Choroid plexus epithelial cell (primary cell): ENCODE data around the gene KRTAP9-3.
"Not testable (repeated sequence)": the region's sequence is repeated elsewhere in the genome, so short reads cannot be mapped to it uniquely, and the experiment has no call there.

Experiments
- DNase-seq: peaks from one replicate; pipeline ENCODE4 v3.0.0-alpha.2; 2010; ENCODE audit warnings: low read depth
- H3K4me3 ChIP-seq: 2 replicates; pipeline ENCODE4 v1.5.1; 2011; ENCODE audit warnings: low read depth, mild to moderate bottlenecking, control low read depth, low read length, moderate library complexity
- TF ChIP-seq, protein P1 (sequence below): conservative IDR thresholded peaks from 2 replicates; pipeline ENCODE4 v1.5.1; 2011; ENCODE audit warnings: low read depth, mild to moderate bottlenecking, control low read depth, inconsistent platforms, low read length, moderate library complexity

Gene KRTAP9-3

DNA sequence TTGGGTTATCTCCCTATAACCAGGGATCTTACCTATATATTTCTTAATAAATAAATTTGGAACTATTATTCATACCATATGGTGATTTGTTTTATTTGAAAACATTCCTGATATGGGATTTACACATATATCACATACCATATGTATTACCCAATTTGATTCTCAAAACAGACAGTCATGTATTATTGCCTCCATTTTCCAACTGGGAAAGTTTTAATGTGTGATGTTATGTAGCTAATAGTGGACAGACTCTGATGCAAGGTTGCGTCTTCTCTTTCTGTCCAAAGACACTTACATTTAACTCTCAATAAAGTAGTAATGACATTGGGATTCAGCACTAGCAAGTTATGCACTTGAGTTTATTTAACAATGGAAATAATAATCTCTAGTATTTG is 24.0 kb downstream of the KRTAP9-3 start:
- DNase-seq = no peak
- TF ChIP-seq, protein P1, sequence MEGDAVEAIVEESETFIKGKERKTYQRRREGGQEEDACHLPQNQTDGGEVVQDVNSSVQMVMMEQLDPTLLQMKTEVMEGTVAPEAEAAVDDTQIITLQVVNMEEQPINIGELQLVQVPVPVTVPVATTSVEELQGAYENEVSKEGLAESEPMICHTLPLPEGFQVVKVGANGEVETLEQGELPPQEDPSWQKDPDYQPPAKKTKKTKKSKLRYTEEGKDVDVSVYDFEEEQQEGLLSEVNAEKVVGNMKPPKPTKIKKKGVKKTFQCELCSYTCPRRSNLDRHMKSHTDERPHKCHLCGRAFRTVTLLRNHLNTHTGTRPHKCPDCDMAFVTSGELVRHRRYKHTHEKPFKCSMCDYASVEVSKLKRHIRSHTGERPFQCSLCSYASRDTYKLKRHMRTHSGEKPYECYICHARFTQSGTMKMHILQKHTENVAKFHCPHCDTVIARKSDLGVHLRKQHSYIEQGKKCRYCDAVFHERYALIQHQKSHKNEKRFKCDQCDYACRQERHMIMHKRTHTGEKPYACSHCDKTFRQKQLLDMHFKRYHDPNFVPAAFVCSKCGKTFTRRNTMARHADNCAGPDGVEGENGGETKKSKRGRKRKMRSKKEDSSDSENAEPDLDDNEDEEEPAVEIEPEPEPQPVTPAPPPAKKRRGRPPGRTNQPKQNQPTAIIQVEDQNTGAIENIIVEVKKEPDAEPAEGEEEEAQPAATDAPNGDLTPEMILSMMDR = no peak
- H3K4me3 ChIP-seq = no peak overlapping the region

GRCh38 chr17:41258406-41258805 is 26.2 kb downstream of the KRTAP9-3 start:
- H3K4me3 ChIP-seq = no peak overlapping the region
- TF ChIP-seq, protein P1 = no peak

DNA sequence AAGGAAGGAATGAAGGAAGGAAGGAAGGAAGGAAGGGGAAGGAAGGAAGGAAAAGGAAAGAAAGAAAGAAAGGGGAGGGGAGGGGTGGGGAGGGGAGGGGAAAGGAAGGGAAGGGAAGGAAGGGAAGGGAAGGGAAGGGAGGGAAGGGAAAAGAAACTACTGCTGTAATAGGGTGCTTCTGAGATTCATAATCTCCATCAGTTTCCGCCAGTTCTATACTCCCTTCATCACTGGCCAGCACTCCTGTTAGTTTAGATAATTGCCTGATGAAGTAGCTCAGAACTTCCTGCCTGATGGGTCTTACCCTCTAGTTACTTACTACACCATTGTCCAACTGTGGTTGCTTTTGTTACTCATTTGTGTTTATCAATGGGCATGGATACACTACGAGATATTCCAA is 31.0 kb downstream of the KRTAP9-3 start:
- TF ChIP-seq, protein P1 = no peak
- no peak overlapping the region for H3K4me3 ChIP-seq
- no peak for DNase-seq

More at GRCh38 chr17:41258406-41258805, 26.2 kb downstream of the KRTAP9-3 start:
- no peak for DNase-seq

DNA sequence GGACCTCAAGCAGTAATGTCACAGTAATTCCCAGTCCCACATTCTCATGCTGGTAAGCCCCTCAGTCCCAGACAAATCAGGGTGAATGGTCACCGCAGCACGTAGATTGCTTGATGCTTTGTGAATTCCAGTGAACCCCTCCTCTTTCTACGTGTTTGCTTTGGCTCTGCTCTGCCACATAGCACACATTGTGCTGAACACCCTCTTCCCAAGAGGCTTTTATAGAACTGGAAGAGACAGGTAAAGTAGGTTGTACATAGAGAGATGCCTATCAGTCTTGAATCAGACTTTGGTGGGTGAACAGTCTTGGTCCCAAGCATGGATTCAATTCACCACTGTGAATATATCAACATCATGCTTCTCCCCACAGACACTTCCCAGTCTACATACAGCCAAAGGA is 32.4 kb downstream of the KRTAP9-3 start:
- H3K4me3 ChIP-seq = no peak overlapping the region
- TF ChIP-seq, protein P1 = no peak
- DNase-seq = no peak

- TF ChIP-seq, protein P1 = no peak
- H3K4me3 ChIP-seq = no peak within 1 kb of the TSS
- no peak for DNase-seq
Observed at GRCh38 chr17:41265078-41265477, 32.8 kb downstream of the KRTAP9-3 start, which contains the start of gene KRTAP9-6. KRTAP9-6 (plus strand) TSS chr17:41265378; CDS start chr17:41265378, 0 bp downstream.

- no peak overlapping the region for H3K4me3 ChIP-seq
- no peak for DNase-seq
- TF ChIP-seq, protein P1 = no peak
Observed at GRCh38 chr17:41267711-41268110, 35.5 kb downstream of the KRTAP9-3 start.

DNA sequence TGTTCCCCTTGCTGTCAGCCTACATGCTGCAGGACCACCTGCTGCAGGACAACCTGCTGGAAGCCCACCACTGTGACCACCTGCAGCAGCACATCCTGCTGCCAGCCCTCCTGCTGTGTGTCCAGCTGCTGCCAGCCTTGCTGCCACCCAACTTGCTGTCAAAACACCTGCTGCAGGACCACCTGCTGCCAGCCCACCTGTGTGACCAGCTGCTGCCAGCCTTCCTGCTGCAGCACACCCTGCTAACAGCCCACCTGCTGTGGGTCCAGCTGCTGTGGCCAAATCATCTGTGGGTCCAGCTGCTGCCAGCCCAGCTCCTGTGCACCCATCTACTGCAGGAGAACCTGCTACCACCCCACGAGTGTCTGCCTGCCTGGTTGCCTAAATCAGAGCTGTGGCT is 39.1 kb downstream of the KRTAP9-3 start:
- H3K4me3 ChIP-seq, DNase-seq: not testable (repeated sequence)
